MM.1S (cell line): ENCODE data around the gene FOXI2.

Experiments used
- DNase-seq: peaks from one replicate; pipeline ENCODE4 v3.0.0-alpha.2; 2015
- H2AFZ ChIP-seq: fragments of 300-600 bp; sonication (generic); 2 replicates; pipeline ENCODE4 v1.6.0; 2016; ENCODE audit warnings: antibody characterized with exemption, low read length
- H3F3A ChIP-seq: fragments of 300-600 bp; sonication (generic); 2 replicates; pipeline ENCODE4 v1.6.1; 2016; ENCODE audit warnings: mild to moderate bottlenecking, antibody characterized with exemption, low read length, moderate library complexity, mixed read lengths; ENCODE audit not compliant: insufficient read depth
- H3K27ac ChIP-seq: fragments of 300-600 bp; sonication (generic); 2 replicates; pipeline ENCODE4 v1.5.1; 2016; ENCODE audit warnings: mild to moderate bottlenecking, low read length
- H3K27me3 ChIP-seq: fragments of 300-600 bp; sonication (generic); replicated peaks from 2 replicates; pipeline ENCODE4 v1.6.0; 2016; ENCODE audit warnings: low read length; ENCODE audit not compliant: insufficient read depth
- H3K36me3 ChIP-seq: fragments of 300-600 bp; sonication (generic); replicated peaks from 2 replicates; pipeline ENCODE4 v1.6.1; 2016; ENCODE audit warnings: mild to moderate bottlenecking, low read length, mixed read lengths; ENCODE audit not compliant: insufficient read depth
- H3K4me1 ChIP-seq: fragments of 300-600 bp; sonication (generic); 2 replicates; pipeline ENCODE4 v1.6.1; 2016; ENCODE audit warnings: low read length, mixed read lengths
- H3K4me2 ChIP-seq: fragments of 300-600 bp; sonication (generic); 2 replicates; pipeline ENCODE4 v1.6.0; 2016; ENCODE audit warnings: low read depth, low read length
- H3K4me3 ChIP-seq: fragments of 300-600 bp; sonication (generic); 2 replicates; pipeline ENCODE4 v1.5.1; 2016; ENCODE audit warnings: low read length, mixed read lengths
- H3K79me2 ChIP-seq: fragments of 300-600 bp; sonication (generic); 2 replicates; pipeline ENCODE4 v1.6.1; 2016; ENCODE audit warnings: mixed run types, low read length, mixed read lengths
- H3K9ac ChIP-seq: fragments of 300-600 bp; sonication (generic); 2 replicates; pipeline ENCODE4 v1.6.1; 2016; ENCODE audit warnings: low read length, mixed read lengths
- H3K9me2 ChIP-seq: fragments of 300-600 bp; sonication (generic); replicated peaks from 2 replicates; pipeline ENCODE4 v1.6.1; 2016; ENCODE audit warnings: mild to moderate bottlenecking, low read length, mixed read lengths; ENCODE audit not compliant: insufficient read depth
- H3K9me3 ChIP-seq: fragments of 300-600 bp; sonication (generic); replicated peaks from 2 replicates; pipeline ENCODE4 v1.6.1; 2016; ENCODE audit warnings: mild to moderate bottlenecking, low read length, mixed read lengths; ENCODE audit not compliant: insufficient read depth
- H4K20me1 ChIP-seq: fragments of 300-600 bp; sonication (generic); 2 replicates; pipeline ENCODE4 v1.6.1; 2016; ENCODE audit warnings: mild to moderate bottlenecking, low read length, moderate library complexity, mixed read lengths; ENCODE audit not compliant: insufficient read depth
- CTCF ChIP-seq: fragments of 300-600 bp; sonication (generic); IDR thresholded peaks from 2 replicates; pipeline ENCODE4 v1.5.1; 2016; ENCODE audit warnings: antibody characterized with exemption, low read length, mixed read lengths
- EZH2 ChIP-seq: fragments of 300-600 bp; sonication (generic); optimal IDR thresholded peaks from 2 replicates; pipeline ENCODE3; 2017; ENCODE audit warnings: low read depth, mild to moderate bottlenecking, antibody characterized with exemption, low read length, mixed read lengths
- EZH2phosphoT487 ChIP-seq: fragments of 300-600 bp; sonication (generic); IDR thresholded peaks from 2 replicates; pipeline ENCODE4 v1.6.1; 2018; ENCODE audit warnings: antibody characterized with exemption, low read length

FOXI2 gene

GRCh38 chr10:127736222-127736914 lies 617 bp upstream of the FOXI2 start:
- TF ChIP-seq EZH2phosphoT487 (no peak), EZH2 (no peak), CTCF (no peak)
- H3K9me3 ChIP-seq: no peaks in the 10 kb centered on the region

GRCh38 chr10:127737563-127738511 lies 852 bp downstream of the FOXI2 start:
- no peaks in the 10 kb centered on the region for H3K9me3 ChIP-seq
- peaks cover 21% of the 10 kb centered on the region for H3K4me1 ChIP-seq
- H3K9ac ChIP-seq: no peak overlapping the region
- H3F3A ChIP-seq: no peaks in the 10 kb centered on the region
- no peaks in the 10 kb centered on the region for H4K20me1 ChIP-seq
- H3K27ac ChIP-seq: peak overlapping the region; percentile 54; the same call in 1 of the 2 replicates
- TF ChIP-seq EZH2 (no peak), EZH2phosphoT487 (no peak), CTCF (no peak)
- H3K27me3 ChIP-seq: no peaks in the 10 kb centered on the region
- no peak overlapping the region; the same call in 1 of the 2 replicates for H3K4me3 ChIP-seq
- no peaks in the 10 kb centered on the region for H3K79me2 ChIP-seq
- DNase-seq: no peak
- no peaks in the 10 kb centered on the region for H3K9me2 ChIP-seq
- H2AFZ ChIP-seq: peak overlapping the region; percentile 73; the same call in 1 of the 2 replicates
- H3K4me2 ChIP-seq: peak overlapping the region; percentile 82; the same call in 1 of the 2 replicates
- no peaks in the 10 kb centered on the region for H3K36me3 ChIP-seq

More at GRCh38 chr10:127736222-127736914, 617 bp upstream of the FOXI2 start:
- H3K36me3 ChIP-seq: no peaks in the 10 kb centered on the region
- H3K79me2 ChIP-seq: no peaks in the 10 kb centered on the region
- H3K4me3 ChIP-seq: no peak overlapping the region
- no peaks in the 10 kb centered on the region for H4K20me1 ChIP-seq
- DNase-seq: no peak
- no peak overlapping the region for H2AFZ ChIP-seq
- H3F3A ChIP-seq: no peaks in the 10 kb centered on the region
- H3K4me2 ChIP-seq: no peak overlapping the region
- H3K9ac ChIP-seq: no peak overlapping the region
- no peaks in the 10 kb centered on the region for H3K27me3 ChIP-seq
- H3K27ac ChIP-seq: no peak overlapping the region
- peaks cover 7% of the 10 kb centered on the region; the same call in 1 of the 2 replicates for H3K4me1 ChIP-seq
- H3K9me2 ChIP-seq: no peaks in the 10 kb centered on the region

GRCh38 chr10:127738512-127739424 lies 1.8 kb downstream of the FOXI2 start:
- Histone ChIP-seq H3K4me3 (peak overlapping the region; percentile 56), H2AFZ (peak overlapping the region; percentile 73), H4K20me1 (no peaks in the 10 kb centered on the region), H3K9ac (peak overlapping the region; percentile 28; the same call in 1 of the 2 replicates), H3K9me2 (no peaks in the 10 kb centered on the region), H3F3A (0 out of 2 replicates have a peak, but pooled peaks cover 5% of the 10 kb centered on the region), H3K79me2 (no peaks in the 10 kb centered on the region), H3K4me2 (peak overlapping the region; percentile 82), H3K4me1 (peaks cover 30% of the 10 kb centered on the region), H3K27ac (peak overlapping the region; percentile 54; the same call in 1 of the 2 replicates), H3K27me3 (no peaks in the 10 kb centered on the region), H3K36me3 (no peaks in the 10 kb centered on the region), H3K9me3 (no peaks in the 10 kb centered on the region)
- peak; percentile 71 for DNase-seq
- TF ChIP-seq CTCF: no peak
